Measurements from ENCODE around the gene ZFP42. TPM values are rescaled to one million over a fixed set of nuclear protein-coding genes. Genes with fewer than 3 reads are reported as not detected.
A peak's percentile ranks its signal among the peaks of the same experiment; 100 is the strongest.

ZFP42 gene
- total and polyA plus RNA-seq, 2 of the 8 experiments (the other 6 are each of a cell fraction or from before 2014, with no cell fraction given), result 69.4 to 188 TPM

DNA sequence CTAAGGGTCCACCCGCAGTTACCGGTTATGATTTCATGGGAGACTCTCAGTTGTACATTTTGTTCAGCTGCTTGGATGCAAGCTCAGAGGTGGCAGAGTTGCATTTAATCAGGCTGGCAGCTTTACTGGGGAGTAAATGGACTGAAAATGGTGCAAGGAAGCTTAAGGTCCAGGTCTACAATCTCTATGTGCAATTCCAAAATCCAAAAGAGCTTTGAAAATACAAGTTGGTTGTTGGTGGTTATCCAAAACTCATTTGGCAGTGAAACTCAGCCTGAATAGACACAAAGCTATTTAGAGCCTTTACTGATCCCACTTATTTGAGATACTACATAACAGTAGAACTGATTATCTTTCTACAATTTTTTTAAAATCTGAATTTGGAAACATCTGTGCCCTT, 11.8 kb upstream of the ZFP42 start:
- no peak overlapping the region for H2BK5ac ChIP-seq (ENCODE audit: low read depth, low read length)
- H4K5ac ChIP-seq (ENCODE audit: insufficient read length, low read depth, low read length), result no peak overlapping the region
- H3K4me2 ChIP-seq (ENCODE audit: insufficient read depth in 1 of 2, low read depth in 2 of 2, low read length in 2 of 2), result no peak overlapping the region
- H3K4ac ChIP-seq (replicated peaks; ENCODE audit: insufficient read length, low read depth, low read length), result no peak overlapping the region
- H2AFZ ChIP-seq (ENCODE audit: low read length), result 0 out of 2 replicates have a peak overlapping the region, but pooled peaks have one; percentile 21
- no peak overlapping the region for H2AK5ac ChIP-seq (ENCODE audit: low read depth, low read length)
- WGBS, 2 experiments (ENCODE audit: extremely low coverage in 1 of 2, insufficient coverage in 1 of 2, insufficient read length in 1 of 2, insufficient replicate concordance in 2 of 2, low coverage in 1 of 2, low lambda C conversion rate in 2 of 2, missing lambda C conversion rate in 1 of 2), result 95% methylated on average over 2 of the region's 2 CpGs; no CpG with 5 or more reads in 1 of the 2 experiments
- no peak overlapping the region for H4K8ac ChIP-seq (ENCODE audit: extremely low read depth, insufficient read depth, low read length)
- H3K23ac ChIP-seq (ENCODE audit: insufficient read length), result no peak overlapping the region
- H4K91ac ChIP-seq (replicated peaks; ENCODE audit: insufficient read length, low read length), result no peak overlapping the region
- no peaks in the 10 kb centered on the region for H3K27me3 ChIP-seq (replicated peaks in 1 of 4; ENCODE audit: control insufficient read depth in 3 of 4, extremely low read depth in 1 of 4, insufficient read depth in 3 of 4, low read length in 3 of 4)
- ChIA-PET CTCF (ENCODE audit: partially characterized antibody) (interaction anchor here (0.5 kb wide), 1 partner anchor 1113 kb away, joined by 5 read pairs; no protein-coding TSS in a partner anchor), POLR2A (ENCODE audit: partially characterized antibody) (interaction anchor here (1.6 kb wide), 1 partner anchor 13 kb away, joined by 4 read pairs; no protein-coding TSS in a partner anchor)
- H2BK20ac ChIP-seq (ENCODE audit: low read length), result no peak overlapping the region
- no peaks in the 10 kb centered on the region for H3K23me2 ChIP-seq (ENCODE audit: low read depth, low read length)
- H2BK15ac ChIP-seq (ENCODE audit: low read length), result no peak overlapping the region
- H3K79me2 ChIP-seq (ENCODE audit: control insufficient read depth in 1 of 2, insufficient read depth in 2 of 2, low read length in 2 of 2), result no peaks in the 10 kb centered on the region
- no peaks in the 10 kb centered on the region for H3K9me3 ChIP-seq (ENCODE audit: insufficient read depth in 2 of 2, low read depth in 1 of 2, low read length in 1 of 2)
- DNase-seq (ENCODE audit: low read depth in 1 of 2, low spot score in 2 of 2) (no peak), FAIRE-seq (no peak)
- H3K14ac ChIP-seq (ENCODE audit: insufficient read length), result no peak overlapping the region
- no peaks in the 10 kb centered on the region for H3K4me1 ChIP-seq (replicated peaks in 1 of 4; ENCODE audit: control insufficient read depth in 3 of 4, insufficient read depth in 4 of 4, low read length in 3 of 4)
- H3K9ac ChIP-seq (replicated peaks in 1 of 4; ENCODE audit: extremely low read depth in 1 of 4, low read depth in 3 of 4, low read length in 3 of 4), result no peak overlapping the region
- H3K18ac ChIP-seq (ENCODE audit: extremely low read depth, low read length), result no peak overlapping the region
- H2BK120ac ChIP-seq (replicated peaks; ENCODE audit: low read depth, low read length), result no peak overlapping the region
- no peaks in the 10 kb centered on the region for H3K79me1 ChIP-seq (ENCODE audit: low read depth, low read length)
- H2BK12ac ChIP-seq (ENCODE audit: low read depth, low read length), result no peak overlapping the region
- H3K27ac ChIP-seq (ENCODE audit: low read depth, low read length), result no peak overlapping the region
- no peak overlapping the region for H3K56ac ChIP-seq (replicated peaks; ENCODE audit: insufficient read length, low read depth, low read length)
- no peaks in the 10 kb centered on the region for H4K20me1 ChIP-seq (replicated peaks in 1 of 2; ENCODE audit: control insufficient read depth in 1 of 2, insufficient read depth in 2 of 2, low read length in 2 of 2)
- no peak overlapping the region for H3K4me3 ChIP-seq (ENCODE audit: extremely low read depth in 1 of 4, insufficient read depth in 2 of 4, low read depth in 3 of 4, low read length in 4 of 4)
- H3K36me3 ChIP-seq (ENCODE audit: control insufficient read depth in 2 of 4, insufficient read depth in 4 of 4, low read length in 3 of 4), result no peaks in the 10 kb centered on the region
- TF ChIP-seq CTBP2 (IDR thresholded peaks at IDR 0.05; ENCODE audit: borderline replicate concordance, insufficient read depth, insufficient read length, low read length) (no peak), EP300 (IDR thresholded peaks at IDR 0.05; ENCODE audit: borderline replicate concordance in 1 of 2, low read depth in 2 of 2, low read length in 2 of 2) (no peak), YY1 (IDR thresholded peaks at IDR 0.05; ENCODE audit: low read depth, low read length) (no peak), TCF12 (IDR thresholded peaks at IDR 0.05; ENCODE audit: low read depth, low read length) (no peak)
- TF ChIP-seq, protein P1, sequence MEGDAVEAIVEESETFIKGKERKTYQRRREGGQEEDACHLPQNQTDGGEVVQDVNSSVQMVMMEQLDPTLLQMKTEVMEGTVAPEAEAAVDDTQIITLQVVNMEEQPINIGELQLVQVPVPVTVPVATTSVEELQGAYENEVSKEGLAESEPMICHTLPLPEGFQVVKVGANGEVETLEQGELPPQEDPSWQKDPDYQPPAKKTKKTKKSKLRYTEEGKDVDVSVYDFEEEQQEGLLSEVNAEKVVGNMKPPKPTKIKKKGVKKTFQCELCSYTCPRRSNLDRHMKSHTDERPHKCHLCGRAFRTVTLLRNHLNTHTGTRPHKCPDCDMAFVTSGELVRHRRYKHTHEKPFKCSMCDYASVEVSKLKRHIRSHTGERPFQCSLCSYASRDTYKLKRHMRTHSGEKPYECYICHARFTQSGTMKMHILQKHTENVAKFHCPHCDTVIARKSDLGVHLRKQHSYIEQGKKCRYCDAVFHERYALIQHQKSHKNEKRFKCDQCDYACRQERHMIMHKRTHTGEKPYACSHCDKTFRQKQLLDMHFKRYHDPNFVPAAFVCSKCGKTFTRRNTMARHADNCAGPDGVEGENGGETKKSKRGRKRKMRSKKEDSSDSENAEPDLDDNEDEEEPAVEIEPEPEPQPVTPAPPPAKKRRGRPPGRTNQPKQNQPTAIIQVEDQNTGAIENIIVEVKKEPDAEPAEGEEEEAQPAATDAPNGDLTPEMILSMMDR (IDR thresholded peaks at IDR 0.05; ENCODE audit: control extremely low read depth in 1 of 3, insufficient read depth in 1 of 3, low read depth in 1 of 3, low read length in 3 of 3), result no peak
